ENCODE results near the gene SETD6.
"Not testable (repeated sequence)": the region's sequence is repeated elsewhere in the genome, so short reads cannot be mapped to it uniquely, and the experiment has no call there.

SETD6 gene

GRCh38 chr16:58548378-58548777 lies 33.1 kb downstream of the SETD6 start:
- no peak for DNase-seq

DNA sequence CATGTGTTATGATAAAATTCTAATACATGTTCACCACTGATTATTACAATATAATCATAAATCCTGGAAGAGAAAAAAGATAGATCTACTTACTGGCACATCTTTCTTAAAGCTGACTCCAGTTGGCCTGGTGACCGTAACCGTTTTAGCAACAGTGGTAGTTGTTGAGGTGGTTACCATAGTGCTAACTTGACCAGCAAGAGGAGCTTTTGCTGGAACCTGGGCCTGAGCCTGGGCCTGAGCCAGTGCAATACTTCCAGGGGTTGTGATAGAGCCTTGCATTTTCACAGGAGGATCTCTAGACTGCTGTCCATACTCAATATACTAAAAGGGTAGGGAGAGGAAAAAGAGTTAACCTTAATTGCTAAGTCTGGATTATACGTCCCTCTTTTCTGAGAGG lies 36.2 kb downstream of the SETD6 start:
- no peak for DNase-seq

GRCh38 chr16:58556678-58557077 lies 41.4 kb downstream of the SETD6 start:
- no peak for DNase-seq

- no peak for DNase-seq
Observed at GRCh38 chr16:58563235-58563634, 47.9 kb downstream of the SETD6 start.

GRCh38 chr16:58563775-58564174 lies 48.5 kb downstream of the SETD6 start:
- DNase-seq = no peak

DNA sequence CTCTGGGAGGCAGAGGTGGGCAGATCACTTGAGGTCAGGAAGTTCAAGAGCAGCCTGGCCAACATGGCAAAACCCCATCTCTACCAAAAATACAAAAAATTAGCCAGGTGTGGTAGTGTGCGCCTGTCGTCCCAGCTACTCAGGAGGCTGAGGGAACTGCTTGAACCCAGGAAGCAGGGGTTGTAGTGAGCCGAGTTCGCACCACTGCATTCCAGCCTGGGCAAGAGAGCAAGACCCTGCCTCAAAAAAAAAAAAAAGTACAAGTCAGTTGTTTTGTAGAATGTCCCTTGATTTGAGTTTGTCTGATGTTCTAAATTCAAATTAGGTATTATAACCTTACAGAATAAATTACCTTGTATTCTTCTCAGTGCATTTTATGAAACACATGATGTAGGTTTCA lies 50.4 kb downstream of the SETD6 start:
- DNase-seq = not testable (repeated sequence)

All from DMS79 (cell line).